H1 (cell line): ENCODE results near the gene SHC3. TPM values are rescaled to one million over a fixed set of nuclear protein-coding genes. Genes with fewer than 3 reads are reported as not detected.

Source experiments
- CTCF ChIP-seq, 3 experiments: IDR thresholded peaks; 1 replicate in 2 of 3; 2 replicates in 1 of 3; pipeline versions ENCODE4 v1.5.1 to v1.6.1; 2011; ENCODE audit warnings: low read length in 3 of 3, mild to moderate bottlenecking in 3 of 3, inconsistent platforms in 2 of 3, low read depth in 1 of 3, moderate library complexity in 1 of 3; ENCODE audit not compliant: insufficient read depth in 1 of 3; ENCODE audit errors: control extremely low read depth in 1 of 3
- polyA plus RNA-seq, 7 experiments: library from polyadenylated mRNA; depleted of rRNA in 3 of 7; stranded (reverse) in 5 of 7; unstranded in 2 of 7; fragments of >200 nt in 5 of 7; fragments of 200-250 nt in 2 of 7; gene quantifications; 1 replicate in 5 of 7; 2 replicates in 1 of 7; 4 replicates in 1 of 7; pipeline versions ENCODE4 v1.2.1 to v1.2.3, GENCODE V29; 2011 to 2013; ENCODE audit warnings: missing spikeins in 2 of 7, mixed read lengths in 2 of 7
- total RNA-seq: library from RNA; stranded (reverse); fragmentation: NEBNext Ultra II Directional; extraction: Animal tissue kit (Norgen Biotek cat#: 25700); gene quantifications from 2 replicates; pipeline ENCODE4 v1.2.1, GENCODE V29; 2021

The SHC3 gene
- total and polyA plus RNA-seq, 2 of the 8 experiments (the other 6 are each of a cell fraction or from before 2014, with no cell fraction given), result 1.4 to 7.1 TPM

- peak in 1 of 3 experiments; percentile 27; a peak in 2 of 4 replicates for TF ChIP-seq CTCF (IDR thresholded peaks at IDR 0.05; ENCODE audit: control extremely low read depth in 1 of 3, insufficient read depth in 1 of 3, low read depth in 1 of 3, low read length in 3 of 3)
These were observed 188.4 kb downstream of the SHC3 start (continued) for GRCh38 chr9:88990041-88990728.
